K562 (cell line): Measurements from ENCODE around the gene HSPB6. TPM values are rescaled to one million over a fixed set of nuclear protein-coding genes. Genes with fewer than 3 reads are reported as not detected.

Experiments
- ATAC-seq: fragments of 200-7000 bp; cut with Tn5 transposase; 3 replicates; pipeline ENCODE4 v1.9.1; 2020; ENCODE audit warnings: moderate library complexity
- BruUV-seq: library from RNA; stranded (reverse); fragments of 400-500 nt; replicated peaks from 2 replicates; lab custom pipeline; 2021; lab: Mats Ljungman, UMichigan
- CTCF ChIA-PET: fragments of 300-600 bp; formaldehyde crosslinking; extraction: SDS; loops from one replicate; lab custom pipeline; 2021; ENCODE audit warnings: low intra/inter-chr PET ratio; lab: Yijun Ruan, JAX
- POLR2A ChIA-PET: fragments of 300-600, 350-650 bp; sonication (Branson Sonifier 250); formaldehyde crosslinking; extraction: SDS; loops from one replicate; lab custom pipeline; 2021; ENCODE audit warnings: antibody characterized with exemption, inconsistent platforms; lab: Yijun Ruan, JAX
- DNase-seq, 4 experiments: peaks; one replicate each; pipeline versions ENCODE4 v3.0.0 to v3.0.0-alpha.2; 2011 to 2018; ENCODE audit warnings: low spot score in 3 of 4, mixed read lengths in 3 of 4; ENCODE audit errors: extremely low read depth in 1 of 4
- FAIRE-seq: peaks from 2 replicates; lab custom pipeline; 2011; peaks lifted over from hg19 to GRCh38; lab: Jason Lieb, UNC
- H2AFZ ChIP-seq: 2 replicates; pipeline ENCODE4 v1.6.0; 2011; ENCODE audit warnings: low read depth, low read length, control low read depth, inconsistent platforms
- H3K27ac ChIP-seq: fragments of 200-600 bp; 3 replicates; pipeline ENCODE4 v1.8.0; 2011; ENCODE audit warnings: low read depth, mild to moderate bottlenecking, control low read depth, inconsistent platforms, low read length, moderate library complexity, mixed read lengths; ENCODE audit errors: extremely low read depth
- H3K27me3 ChIP-seq, 2 experiments: fragments of 300-600 bp in 1 of 2; 2 replicates in 1 of 2; 3 replicates in 1 of 2; pipeline versions ENCODE4 v1.6.0 to v1.8.0; 2011; ENCODE audit warnings: inconsistent platforms in 2 of 2, low read length in 2 of 2, mild to moderate bottlenecking in 1 of 2, mixed read lengths in 1 of 2, moderate library complexity in 1 of 2; ENCODE audit not compliant: control insufficient read depth in 2 of 2, insufficient read depth in 2 of 2
- H3K36me3 ChIP-seq: fragments of 300-600 bp; 3 replicates; pipeline ENCODE4 v1.8.0; 2011; ENCODE audit warnings: mild to moderate bottlenecking, low read length, inconsistent platforms; ENCODE audit not compliant: control insufficient read depth, insufficient read depth
- H3K4me1 ChIP-seq, 2 experiments: fragments of 200-600 bp in 1 of 2; replicated peaks in 1 of 2; 2 replicates in 1 of 2; 3 replicates in 1 of 2; pipeline versions ENCODE4 v1.5.1 to v1.8.0; 2011; ENCODE audit warnings: inconsistent platforms in 2 of 2, low read length in 2 of 2, mild to moderate bottlenecking in 1 of 2, mixed read lengths in 1 of 2, moderate library complexity in 1 of 2; ENCODE audit not compliant: control insufficient read depth in 2 of 2, insufficient read depth in 2 of 2
- H3K4me2 ChIP-seq: 2 replicates; pipeline ENCODE4 v1.6.1; 2011; ENCODE audit warnings: low read length, control low read depth, inconsistent platforms, mixed read lengths; ENCODE audit not compliant: insufficient read depth
- H3K4me3 ChIP-seq: fragments of 200-600 bp; sonication (generic), shearing (Covaris generic); 2 replicates; pipeline ENCODE4 v1.5.1; 2016; ENCODE audit warnings: control low read depth, inconsistent platforms
- H3K79me2 ChIP-seq: fragments of 200-600 bp; 3 replicates; pipeline ENCODE4 v1.8.0; 2011; ENCODE audit warnings: low read length, inconsistent platforms; ENCODE audit not compliant: control insufficient read depth, insufficient read depth
- H3K9ac ChIP-seq, 2 experiments: 2 replicates each; pipeline versions ENCODE4 v1.6.0 to v1.6.1; 2011; ENCODE audit warnings: low read depth in 2 of 2, low read length in 2 of 2, control low read depth in 1 of 2, inconsistent platforms in 1 of 2, mild to moderate bottlenecking in 1 of 2, mixed read lengths in 1 of 2; ENCODE audit not compliant: insufficient read depth in 1 of 2
- H3K9me1 ChIP-seq: one replicate; pipeline ENCODE4 v1.6.0; 2011; ENCODE audit warnings: inconsistent platforms, mild to moderate bottlenecking, low read length, moderate library complexity; ENCODE audit not compliant: control insufficient read depth, insufficient read depth
- H3K9me3 ChIP-seq: replicated peaks from 2 replicates; pipeline ENCODE4 v1.5.1; 2011; ENCODE audit warnings: low read depth, low read length, inconsistent platforms; ENCODE audit not compliant: control insufficient read depth, insufficient read depth
- H4K20me1 ChIP-seq: replicated peaks from 2 replicates; pipeline ENCODE4 v1.6.1; 2011; ENCODE audit warnings: low read length, inconsistent platforms, mixed read lengths; ENCODE audit not compliant: control insufficient read depth, insufficient read depth
- CCAR2 ChIP-seq: fragments of 200-400 bp; formaldehyde crosslinking; IDR thresholded peaks from 2 replicates; pipeline ENCODE4 v1.6.1; 2017; ENCODE audit warnings: mild to moderate bottlenecking, low read depth, low read length
- E2F3 ChIP-seq: fragments of 250-450 bp; sonication (Bioruptor Pico); IDR thresholded peaks from 2 replicates; pipeline ENCODE4 v1.4.0; 2020; ENCODE audit warnings: mild to moderate bottlenecking
- EWSR1 ChIP-seq: fragments of 450-650 bp; IDR thresholded peaks from 2 replicates; pipeline ENCODE4 v1.6.1; 2018; ENCODE audit warnings: borderline replicate concordance, mild to moderate bottlenecking, low read depth, moderate library complexity; ENCODE audit not compliant: partially characterized antibody
- MTA1 ChIP-seq: fragments of 450-650 bp; IDR thresholded peaks from 2 replicates; pipeline ENCODE4 v1.6.1; 2017; ENCODE audit warnings: borderline replicate concordance
- NCOA2 ChIP-seq, 2 experiments: fragments of 450-650 bp; IDR thresholded peaks; 2 replicates each; pipeline ENCODE4 v1.6.1; 2018; ENCODE audit warnings: mild to moderate bottlenecking in 2 of 2, moderate library complexity in 1 of 2; ENCODE audit not compliant: partially characterized antibody in 2 of 2
- NEUROD1 ChIP-seq: fragments of 150-350 bp; IDR thresholded peaks from 2 replicates; pipeline ENCODE4 v1.6.1; 2014; ENCODE audit warnings: borderline replicate concordance, low read length, low read depth; ENCODE audit not compliant: partially characterized antibody
- PTBP1 ChIP-seq: fragments of 200-400 bp; formaldehyde crosslinking; IDR thresholded peaks from 2 replicates; pipeline ENCODE4 v1.6.1; 2017; ENCODE audit warnings: low read depth, low read length
- YBX1 ChIP-seq: fragments of 450-650 bp; IDR thresholded peaks from 2 replicates; pipeline ENCODE4 v1.7.1; 2016; ENCODE audit warnings: mild to moderate bottlenecking
- ZBTB33 ChIP-seq: sonication (generic); formaldehyde crosslinking; IDR thresholded peaks from 2 replicates; pipeline ENCODE4 v1.8.1; 2023; ENCODE audit warnings: mild to moderate bottlenecking, missing genetic modification reagents
- WGBS: fragments of 100-300 bp; shearing (Covaris generic); methylation state at CpG from one replicate; pipeline ENCODE4 v1.1.6; 2016; ENCODE audit warnings: low coverage, mixed read lengths; ENCODE audit not compliant: insufficient coverage; ENCODE audit errors: missing lambda C conversion rate; 5-methylcytosine and 5-hydroxymethylcytosine counted together
- in situ Hi-C: fragments of 300-500 bp; cut with MboI; formaldehyde crosslinking; loops from 4 replicates; pipeline ENCODE4 v1.15.0; 2018; ENCODE audit warnings: inconsistent platforms, mixed read lengths
- intact Hi-C: fragments of 100-400 bp; cut with micrococcal nuclease; formaldehyde crosslinking; loops from 2 replicates; pipeline ENCODE4 v1.14.2; 2022
- polyA plus RNA-seq, 8 experiments: library from polyadenylated mRNA; depleted of rRNA in 4 of 8; stranded (reverse) in 5 of 8; unstranded in 3 of 8; fragments of >200 nt; fragmentation: Nextera tagmentation in 2 of 8; fragmentation: Illumina TruSeq in 1 of 8; extraction: Ambion mirVana in 2 of 8; extraction: Trizol in 1 of 8; gene quantifications; 2 replicates each; pipeline versions ENCODE4 v1.2.1 to v1.2.3, GENCODE V29; 2011 to 2014; ENCODE audit warnings: inconsistent platforms in 1 of 8, missing spikeins in 1 of 8
- total RNA-seq, 7 experiments: library from RNA; depleted of rRNA in 6 of 7; stranded (reverse); fragments of >200 nt in 6 of 7; fragmentation: Illumina TruSeq in 2 of 7; extraction: Trizol in 2 of 7; gene quantifications; 2 replicates each; pipeline versions ENCODE4 v1.2.1 to v1.2.3, GENCODE V29; 2011 to 2021; ENCODE audit warnings: low replicate concordance in 1 of 7

The HSPB6 gene
- total and polyA plus RNA-seq, 9 of the 15 experiments (the other 6 are each of a cell fraction or from before 2014, with no cell fraction given): 0.55 TPM; not detected in 8

GRCh38 chr19:35780058-35780457 lies 23.2 kb upstream of the HSPB6 start:
- no peaks in the 10 kb centered on the region for H3K27me3 ChIP-seq
- peaks cover 5% of the 10 kb centered on the region; the same call in 1 of the 3 replicates for H3K79me2 ChIP-seq
- TF ChIP-seq E2F3 (CRISPR knock-in tag) (no peak), ZBTB33 (CRISPR knock-in tag) (peak; percentile 80)
- TF ChIP-seq, all 486 proteins: peak for 1
- H3K9ac ChIP-seq: no peak overlapping the region; a peak in 1 of 4 replicates
- intact Hi-C loops: no loop called here
- peaks cover 24% of the 10 kb centered on the region; the same call in 2 of the 3 replicates for H3K36me3 ChIP-seq
- no peaks in the 10 kb centered on the region for H3K9me1 ChIP-seq
- in situ Hi-C loops: no loop called here
- H3K9me3 ChIP-seq: no peaks in the 10 kb centered on the region
- CTCF ChIA-PET: no interaction called here
- no peak overlapping the region for H3K4me3 ChIP-seq
- ATAC-seq: no peak
- WGBS: 79% methylated on average over 16 of the region's 16 CpGs
- H3K4me2 ChIP-seq: no peak overlapping the region
- FAIRE-seq: no peak
- no peak overlapping the region for H2AFZ ChIP-seq
- POLR2A ChIA-PET: no interaction called here
- no peaks in the 10 kb centered on the region for H4K20me1 ChIP-seq
- DNase-seq: no peak
- peaks cover 5 to 40% of the 10 kb centered on the region in 2 experiments; a peak in 4 of 5 replicates for H3K4me1 ChIP-seq
- no peak overlapping the region for H3K27ac ChIP-seq
- no TSS peak for BruUV-seq

- Histone ChIP-seq H3K4me3 (no peak overlapping the region), H3K79me2 (peaks cover 5% of the 10 kb centered on the region; the same call in 1 of the 3 replicates), H3K4me1 (peaks cover 10 to 44% of the 10 kb centered on the region in 2 experiments), H3K36me3 (peaks cover 24% of the 10 kb centered on the region; the same call in 2 of the 3 replicates), H3K27me3 (no peaks in the 10 kb centered on the region), H3K27ac (no peak overlapping the region), H3K4me2 (no peak overlapping the region), H2AFZ (no peak overlapping the region), H4K20me1 (no peaks in the 10 kb centered on the region), H3K9me1 (no peaks in the 10 kb centered on the region), H3K9me3 (no peaks in the 10 kb centered on the region), H3K9ac (peak overlapping the region in 1 of 2 experiments; percentile 45; a peak in 1 of 4 replicates)
- no peak for DNase-seq
- no peak for ATAC-seq
- WGBS: 64% methylated on average over 6 of the region's 8 CpGs
- no peak for FAIRE-seq
- BruUV-seq: no TSS peak
- intact Hi-C loops: no loop called here
- ChIA-PET POLR2A (interaction anchor here (0.7 kb wide), 1 partner anchor 438 kb away, joined by 4 read pairs; no protein-coding TSS in a partner anchor), CTCF (interaction anchor here (0.7 kb wide), 1 partner anchor 1351 kb away, joined by 3 read pairs; no protein-coding TSS in a partner anchor)
- in situ Hi-C loops: no loop called here
- TF ChIP-seq NCOA2 (IDR thresholded peaks at IDR 0.05; ENCODE audit: partially characterized antibody in 2 of 2) (no peak), MTA1 (no peak), NEUROD1 (no peak), EWSR1 (no peak), YBX1 (no peak), PTBP1 (no peak), CCAR2 (no peak)
Observed at GRCh38 chr19:35779033-35779432, 22.2 kb upstream of the HSPB6 start.
